UCSD-AML1 (cell line): ENCODE results near the gene CCDC12.

Source experiments
- DNase-seq: peaks from one replicate; lab custom pipeline; 2025; ENCODE audit not compliant: unreplicated experiment; lab: John Stamatoyannopoulos, UW

The CCDC12 gene

DNA sequence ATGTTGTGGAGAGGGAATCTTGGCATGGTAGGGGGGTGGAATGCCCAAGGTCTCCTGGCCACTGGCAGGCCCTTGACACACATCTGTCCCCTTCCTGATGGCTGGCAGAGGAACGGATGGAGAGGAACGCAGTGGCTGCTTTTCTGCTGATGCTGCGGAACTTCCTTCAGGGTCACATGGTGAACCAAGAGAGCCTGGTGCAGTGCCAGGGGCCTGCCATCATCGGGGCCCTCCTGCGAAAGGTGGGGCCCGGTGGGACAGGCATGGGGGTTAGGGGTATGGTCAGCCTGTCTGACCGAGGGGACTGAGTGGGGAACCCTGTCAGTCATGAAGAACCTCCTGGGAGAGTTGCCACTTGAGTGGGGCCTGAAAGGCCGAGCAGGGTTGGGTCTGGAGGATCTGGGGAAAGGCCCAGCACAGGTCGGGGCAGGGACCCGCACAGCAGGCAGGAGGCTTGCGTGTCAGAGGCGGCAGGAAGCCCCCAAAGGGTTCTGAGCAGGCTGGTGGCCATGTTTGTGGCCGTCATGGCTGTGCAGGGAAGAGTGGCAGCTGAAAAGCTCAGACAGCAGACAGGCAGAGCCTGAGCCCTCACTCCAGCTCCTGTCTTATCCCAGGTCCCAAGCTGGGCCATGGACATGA lies 21.0 kb upstream of the CCDC12 start:
- no peak for DNase-seq

DNA sequence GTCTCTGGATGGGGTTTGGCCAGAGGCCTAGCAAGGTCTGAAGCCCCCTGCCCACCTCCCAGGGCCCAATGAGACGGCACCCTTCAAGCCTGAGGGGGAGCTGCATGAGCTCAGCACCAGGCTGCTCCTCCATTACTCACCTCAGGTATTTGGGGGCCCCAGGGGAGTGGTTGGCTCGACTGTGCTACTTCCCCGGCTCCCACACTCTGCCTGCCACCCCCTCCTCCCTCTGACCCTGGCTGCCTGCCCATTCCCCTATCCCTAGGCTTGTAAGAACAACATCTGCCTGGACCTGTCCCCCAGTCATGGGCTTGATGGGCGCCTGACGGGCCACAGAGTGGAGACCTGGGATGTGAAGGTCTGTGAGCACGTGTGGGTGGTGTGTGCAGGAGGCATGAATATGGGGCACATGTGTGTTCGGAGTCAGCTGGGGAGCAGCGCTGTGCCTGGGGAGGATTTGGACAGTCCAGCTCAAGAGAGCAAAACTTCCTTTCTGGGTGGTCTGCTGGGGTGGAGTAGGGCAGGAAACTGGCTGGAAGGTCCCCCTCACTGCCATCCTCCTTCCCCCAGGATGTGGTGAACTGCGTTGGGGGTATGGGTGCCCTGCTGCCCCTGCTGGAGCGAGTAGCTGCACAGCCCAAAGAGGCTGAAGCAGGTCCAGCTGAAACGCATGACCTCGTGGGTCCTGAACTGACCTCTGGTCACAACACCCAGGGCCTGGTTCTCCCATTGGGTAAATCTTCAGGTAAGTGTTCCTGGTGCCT lies 20.3 kb upstream of the CCDC12 start:
- no peak for DNase-seq

DNA sequence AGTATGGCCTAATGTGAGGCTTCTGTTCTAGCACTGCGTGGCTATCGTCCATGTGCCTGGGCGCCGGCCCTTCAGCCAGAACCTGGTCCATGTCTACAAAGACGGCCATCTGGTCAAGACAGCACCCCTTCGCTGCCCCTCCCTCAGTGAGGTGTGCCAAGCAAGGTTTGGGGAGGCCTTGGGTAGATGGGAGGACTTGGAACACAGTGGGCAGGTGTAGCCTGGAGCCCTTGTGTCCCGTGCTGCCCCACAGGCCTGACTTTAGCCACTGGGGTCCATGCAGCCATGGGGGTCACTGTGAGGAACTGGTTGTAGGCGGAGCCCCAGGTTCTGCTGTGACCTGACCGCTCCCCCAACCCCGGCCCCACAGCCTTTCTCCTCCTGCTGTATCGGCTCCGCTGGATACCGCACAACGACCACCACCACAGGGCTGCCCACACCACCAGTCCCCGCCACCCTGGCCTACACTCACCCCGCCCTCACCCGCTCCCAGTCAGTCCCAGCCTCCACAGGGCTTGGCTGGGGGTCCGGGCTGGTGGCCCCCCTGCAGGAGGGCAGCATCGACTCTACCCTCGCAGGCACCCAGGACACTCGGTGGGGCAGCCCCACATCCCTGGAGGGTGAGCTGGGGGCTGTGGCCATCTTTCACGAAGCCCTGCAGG lies 19.5 kb upstream of the CCDC12 start:
- no peak for DNase-seq

DNA sequence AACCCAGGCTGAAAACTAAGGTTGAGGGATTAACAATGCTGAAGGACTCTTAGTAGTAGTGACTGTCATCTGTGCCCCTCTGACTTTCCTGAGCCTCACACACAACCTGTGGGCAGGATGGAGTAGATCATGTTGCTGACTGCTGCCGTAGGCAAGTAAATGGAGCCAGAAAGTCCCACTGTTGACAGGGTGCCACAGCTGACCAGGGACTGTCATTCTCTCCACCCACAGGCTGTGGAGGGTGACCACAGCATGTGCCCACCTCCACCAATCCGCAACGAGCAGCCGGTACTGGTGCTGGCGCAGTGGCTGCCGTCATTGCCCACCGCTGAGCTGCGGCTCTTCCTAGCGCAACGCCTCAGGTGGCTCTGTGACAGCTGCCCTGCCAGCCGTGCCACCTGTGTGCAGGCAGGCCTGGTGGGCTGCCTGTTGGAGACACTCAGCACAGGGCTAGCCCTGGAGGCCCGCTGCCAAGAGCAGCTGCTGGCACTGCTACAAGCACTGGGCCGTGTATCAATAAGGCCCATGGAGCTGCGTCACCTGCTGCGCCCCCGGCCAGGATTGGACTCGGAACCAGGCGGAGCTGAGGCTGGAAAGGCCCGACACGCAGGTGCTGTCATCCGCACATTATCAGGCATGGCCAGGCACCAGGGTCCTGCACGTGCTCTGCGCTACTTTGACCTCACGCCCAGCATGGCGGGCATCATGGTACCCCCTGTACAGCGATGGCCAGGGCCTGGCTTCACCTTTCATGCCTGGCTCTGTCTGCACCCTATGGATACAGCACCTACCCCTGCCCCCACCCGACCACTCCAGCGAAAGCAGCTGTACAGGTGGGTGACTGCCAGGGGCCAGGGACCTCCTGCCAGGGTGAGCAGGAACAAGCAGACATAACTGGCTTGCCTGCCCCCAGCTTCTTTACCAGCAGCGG lies 18.5 kb upstream of the CCDC12 start:
- no peak for DNase-seq

DNA sequence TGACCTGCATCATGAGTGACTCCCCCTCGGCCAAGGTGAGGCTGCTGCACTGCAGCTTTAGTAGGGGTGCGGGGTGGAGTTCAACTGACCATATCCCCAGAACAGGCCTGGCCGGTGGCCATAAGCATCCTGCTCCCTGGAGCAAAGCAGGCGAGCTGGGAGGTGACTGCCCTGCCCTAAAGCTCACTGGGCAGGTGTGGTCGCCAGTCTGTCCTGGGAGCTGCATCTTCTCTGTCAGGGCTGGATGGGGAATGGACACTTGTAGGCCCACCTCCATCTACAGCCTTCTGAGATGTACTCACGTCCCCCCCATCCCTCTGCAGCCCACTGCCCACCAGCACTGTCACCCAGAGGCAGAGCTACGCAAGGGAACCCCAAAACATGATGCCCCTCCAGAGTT lies 17.4 kb upstream of the CCDC12 start:
- DNase-seq, result no peak

DNA sequence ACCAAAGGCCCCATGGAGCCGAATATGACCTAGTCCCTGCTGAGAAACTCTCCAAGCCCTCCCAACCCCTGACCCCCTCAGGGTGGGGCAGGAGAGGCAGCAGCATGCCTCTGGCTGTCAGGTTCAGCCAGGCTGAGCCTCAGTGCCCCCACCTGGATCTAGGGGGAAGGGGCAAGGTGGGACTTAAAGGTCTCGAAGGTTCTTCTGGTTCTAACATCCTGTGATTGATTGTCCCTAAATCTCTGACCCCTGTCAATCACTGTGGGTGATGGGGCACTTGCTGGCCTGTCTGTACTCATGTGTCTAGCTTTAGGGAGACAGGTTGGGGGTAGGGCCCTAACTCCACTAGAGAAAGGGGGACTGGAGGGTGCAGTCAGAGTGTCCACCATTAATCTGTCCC lies 16.7 kb upstream of the CCDC12 start:
- no peak for DNase-seq

DNA sequence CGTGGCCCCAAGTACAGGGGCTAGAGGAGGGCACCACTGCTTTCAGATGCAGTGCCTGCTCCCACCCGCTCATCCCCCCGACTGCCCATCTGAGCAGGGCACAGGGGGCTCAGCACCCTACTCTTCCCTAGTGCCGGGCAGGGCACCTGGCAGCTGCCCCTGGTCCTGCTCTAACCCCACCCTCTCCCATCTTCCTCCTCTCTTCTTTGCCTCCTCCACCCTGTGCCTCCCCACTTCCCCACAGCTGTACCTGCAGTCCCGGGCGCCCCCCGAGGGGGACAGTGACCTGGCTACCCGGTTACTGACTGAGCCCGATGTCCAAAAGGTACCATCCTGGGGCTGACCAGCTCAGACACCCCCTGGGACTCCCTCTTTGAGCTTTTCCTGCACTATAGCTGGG lies 15.7 kb upstream of the CCDC12 start:
- no peak for DNase-seq

DNA sequence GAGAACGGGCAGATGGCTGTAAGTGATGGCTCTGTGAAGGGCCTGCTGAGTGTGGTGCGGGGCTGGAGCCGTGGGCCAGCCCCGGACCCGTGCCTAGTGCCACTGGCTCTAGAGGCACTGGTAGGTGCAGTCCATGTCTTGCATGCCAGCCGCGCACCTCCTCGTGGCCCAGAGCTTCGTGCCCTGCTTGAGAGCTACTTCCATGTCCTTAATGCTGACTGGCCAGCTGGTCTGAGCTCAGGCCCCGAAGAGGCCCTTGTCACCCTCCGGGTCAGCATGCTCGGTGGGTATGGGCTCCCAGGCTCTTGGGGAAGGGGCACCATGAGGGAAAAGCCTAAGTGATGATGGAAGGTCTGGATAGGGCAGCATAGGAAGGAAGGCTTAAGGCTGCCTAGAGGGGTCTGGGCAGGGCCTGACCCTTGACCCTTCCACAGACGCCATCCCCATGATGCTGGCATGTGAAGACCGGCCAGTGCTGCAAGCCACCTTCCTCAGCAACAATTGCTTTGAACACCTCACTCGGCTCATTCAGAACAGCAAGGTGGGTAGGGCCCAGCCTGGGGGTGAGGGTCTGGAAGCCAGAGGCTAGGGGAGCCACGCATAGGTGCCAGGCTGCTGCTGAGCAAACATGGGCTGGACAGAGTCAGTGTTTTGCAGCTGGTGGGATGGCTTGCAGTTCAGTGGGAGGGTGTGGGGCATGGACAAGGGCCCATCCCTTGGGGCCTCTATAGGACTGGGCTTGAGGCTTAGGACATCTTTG lies 15.0 kb upstream of the CCDC12 start:
- no peak for DNase-seq

DNA sequence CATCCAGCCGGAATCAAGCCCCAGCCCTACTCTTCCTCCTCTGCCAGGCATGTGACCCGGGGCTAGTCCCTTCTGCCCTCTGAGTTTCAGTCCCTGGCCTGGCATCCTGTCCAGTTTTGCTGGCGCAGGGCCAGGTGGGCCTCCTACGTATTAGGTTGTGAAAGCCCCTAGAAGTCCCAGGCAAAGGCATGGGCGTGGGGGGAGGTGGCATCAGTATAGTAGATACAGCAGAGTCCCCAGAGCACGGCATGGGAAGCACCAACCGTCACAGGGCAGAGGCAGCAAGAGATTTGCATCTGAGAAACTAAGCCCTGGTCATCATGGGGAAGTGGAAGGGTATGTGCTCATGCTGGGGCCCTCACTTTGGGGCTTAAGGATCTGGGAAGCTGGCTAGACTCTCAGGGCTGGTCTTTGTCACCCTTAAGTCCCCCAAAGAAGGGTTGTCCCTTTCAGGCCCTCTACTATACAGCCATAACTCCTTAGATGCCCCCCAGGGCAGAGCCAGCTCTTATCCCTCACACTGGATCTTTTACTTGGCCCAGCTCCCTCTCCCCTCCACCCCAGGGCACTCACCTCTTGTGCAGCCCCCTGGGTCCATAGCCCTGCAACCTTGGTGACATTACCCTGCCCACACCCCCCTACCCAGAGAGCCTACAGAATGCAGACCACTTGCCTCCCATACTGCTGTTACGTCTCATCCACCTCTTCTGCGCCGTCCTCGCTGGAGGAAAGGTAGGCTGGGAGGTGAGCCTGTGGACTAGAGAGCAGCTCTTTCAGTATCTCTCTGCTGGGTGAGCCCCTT lies 14.2 kb upstream of the CCDC12 start:
- no peak for DNase-seq

DNA sequence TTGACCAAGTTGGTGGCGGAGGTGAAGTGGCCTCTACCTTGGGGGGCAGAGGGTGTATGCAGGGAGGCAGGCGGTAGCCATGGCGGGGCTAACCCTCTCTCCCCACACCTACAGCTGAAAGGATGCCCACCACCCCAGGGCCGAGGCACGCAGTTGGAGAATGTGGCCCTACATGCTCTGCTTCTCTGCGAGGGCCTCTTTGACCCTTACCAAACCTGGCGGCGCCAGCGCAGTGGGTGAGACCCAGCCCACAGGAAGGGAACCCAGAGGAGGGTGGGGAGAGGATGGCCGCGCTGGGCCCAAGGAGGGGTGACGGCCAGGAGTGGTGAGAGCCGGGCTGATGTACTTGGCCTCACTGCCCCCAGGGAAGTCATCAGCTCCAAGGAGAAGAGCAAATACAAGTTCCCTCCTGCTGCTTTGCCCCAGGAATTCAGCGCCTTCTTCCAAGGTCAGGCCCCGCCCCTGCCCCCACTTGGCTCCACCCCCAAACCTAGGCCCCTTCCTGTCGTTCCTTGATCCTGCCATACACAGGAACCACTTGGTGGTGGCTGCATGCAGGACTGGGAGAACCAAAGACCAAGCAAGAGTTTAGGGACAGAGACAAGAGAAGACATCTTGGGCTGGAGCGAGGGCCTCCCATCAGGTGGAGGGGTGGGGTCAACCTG lies 12.7 kb upstream of the CCDC12 start:
- DNase-seq, result peak; percentile 80

DNA sequence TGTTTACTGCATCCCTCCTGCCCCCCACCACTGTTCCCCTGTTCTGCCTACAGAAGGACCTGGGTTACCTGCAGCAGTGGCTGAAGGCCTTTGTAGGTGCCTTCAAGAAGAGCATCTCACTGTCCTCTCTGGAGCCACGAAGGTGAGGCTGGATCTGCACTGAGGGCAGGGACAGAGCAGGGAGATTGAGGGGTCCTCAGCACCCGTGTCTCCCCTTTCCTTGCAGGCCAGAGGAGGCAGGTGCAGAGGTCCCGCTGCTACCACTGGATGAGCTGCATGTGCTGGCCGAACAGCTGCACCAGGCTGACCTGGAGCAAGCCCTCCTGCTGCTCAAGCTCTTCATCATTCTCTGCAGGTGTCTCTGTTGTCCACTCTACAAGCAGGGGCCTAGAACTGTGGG lies 12.1 kb upstream of the CCDC12 start:
- DNase-seq, result no peak

DNA sequence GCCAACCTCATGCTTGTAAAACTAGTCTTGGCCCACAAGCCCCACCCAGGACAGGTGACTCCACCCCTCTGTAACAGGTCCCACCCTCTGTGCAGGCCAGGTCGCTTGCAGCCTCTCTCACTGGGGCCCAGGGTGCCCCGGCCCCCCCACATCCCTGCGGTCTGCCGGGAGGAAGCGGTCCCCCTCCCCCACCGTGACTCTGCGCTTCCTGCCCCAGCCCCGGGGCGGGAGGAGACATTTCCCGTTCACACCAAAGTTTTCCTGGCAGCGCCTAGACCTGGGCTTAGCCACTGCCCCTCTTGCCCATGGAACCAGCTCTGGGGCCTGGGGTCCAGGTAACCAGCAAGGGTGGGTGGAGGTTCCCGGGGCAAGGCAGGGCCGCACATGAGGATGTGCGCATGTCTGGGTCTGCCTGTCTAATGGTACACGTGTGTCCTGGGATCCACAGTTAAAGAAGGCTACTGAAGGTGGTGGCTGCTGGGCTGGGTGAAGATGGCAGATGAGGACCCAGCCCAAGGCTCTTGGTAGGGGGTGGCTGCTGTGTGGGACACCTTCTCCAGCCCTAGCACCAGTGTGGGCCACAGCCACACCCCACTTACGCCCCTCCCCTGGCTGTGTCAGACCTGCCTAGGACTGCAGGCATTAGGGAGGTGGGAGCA lies 11.3 kb upstream of the CCDC12 start:
- DNase-seq, result peak; percentile 97

DNA sequence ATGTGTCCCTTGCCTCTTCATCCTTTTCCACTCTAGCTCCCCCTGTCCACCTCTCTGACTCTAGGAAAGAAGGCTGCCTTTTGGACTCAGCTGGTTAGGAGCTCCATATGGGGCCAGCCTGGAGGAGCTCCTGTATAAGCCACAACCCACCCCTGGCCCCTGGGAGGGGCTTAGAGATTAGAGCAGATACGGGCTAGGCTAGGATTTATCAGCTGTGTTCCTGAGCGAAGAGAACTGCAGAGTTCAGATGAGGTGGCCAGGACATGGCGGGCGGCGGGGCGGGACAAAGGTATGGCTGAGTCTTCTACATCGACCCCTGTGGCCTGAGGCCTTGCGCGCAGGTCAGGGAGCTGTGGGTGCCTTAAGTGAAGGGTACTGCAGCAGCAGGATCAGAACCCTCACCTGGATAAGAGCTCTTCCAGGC lies 10.8 kb upstream of the CCDC12 start:
- DNase-seq, result peak; percentile 82

DNA sequence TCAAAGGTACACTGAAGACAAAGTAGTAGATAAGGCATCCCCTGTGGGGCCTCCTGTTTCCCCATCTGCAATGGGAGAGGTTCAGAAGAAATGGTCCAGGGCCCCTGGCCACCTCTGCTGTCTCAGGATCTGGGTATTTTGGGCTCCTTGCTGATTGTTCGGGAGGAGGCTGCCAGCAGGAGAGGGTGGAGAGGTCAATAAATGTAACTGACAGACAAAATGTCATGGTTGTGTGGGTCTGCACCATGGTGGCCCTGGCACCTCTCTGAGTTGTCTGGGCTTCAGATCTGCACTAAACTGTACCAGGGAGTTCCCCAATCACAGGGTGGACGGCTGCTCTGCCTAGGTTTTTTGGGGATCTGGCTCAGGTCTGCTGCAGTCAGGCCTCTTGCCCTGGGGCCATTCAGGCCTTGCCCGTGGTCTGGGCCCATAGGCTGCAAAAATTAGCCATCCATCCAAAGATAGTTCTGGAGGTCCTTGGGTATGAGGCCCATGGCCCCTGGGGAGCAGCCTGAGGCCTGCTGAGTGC lies 10.3 kb upstream of the CCDC12 start:
- DNase-seq, result no peak

DNA sequence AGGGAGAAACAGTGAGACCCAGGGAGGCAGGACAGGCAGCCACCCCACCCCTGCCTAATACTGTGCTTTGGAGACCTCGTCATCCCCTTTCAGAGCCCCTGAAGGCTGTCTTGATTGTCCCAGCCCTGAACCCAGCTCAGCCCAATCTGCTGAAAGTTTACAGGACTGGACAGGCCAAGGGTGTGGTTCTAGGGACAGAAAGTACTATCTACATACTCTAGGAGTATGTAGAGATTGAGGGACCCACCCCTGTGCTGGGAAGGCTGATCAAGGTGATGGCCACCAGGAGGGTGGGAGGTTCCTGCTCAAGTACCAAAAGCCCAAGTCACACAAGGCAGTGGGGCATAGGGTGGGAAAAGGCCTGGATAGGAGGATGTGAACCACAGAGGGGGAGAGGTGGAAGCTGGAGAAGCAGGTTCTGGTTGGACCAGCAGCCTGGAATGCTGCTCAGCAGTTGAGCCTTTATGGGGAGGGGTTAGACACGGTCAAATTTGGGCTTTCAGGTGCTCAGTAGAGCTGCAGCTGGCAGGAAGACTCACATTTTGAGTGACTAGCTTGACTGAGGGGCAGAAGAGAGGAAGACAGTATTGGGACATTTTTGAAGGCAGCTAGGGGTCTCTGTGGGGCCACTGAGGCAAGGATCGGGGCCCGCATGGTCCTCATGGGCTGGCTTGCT lies 9.6 kb upstream of the CCDC12 start:
- no peak for DNase-seq

DNA sequence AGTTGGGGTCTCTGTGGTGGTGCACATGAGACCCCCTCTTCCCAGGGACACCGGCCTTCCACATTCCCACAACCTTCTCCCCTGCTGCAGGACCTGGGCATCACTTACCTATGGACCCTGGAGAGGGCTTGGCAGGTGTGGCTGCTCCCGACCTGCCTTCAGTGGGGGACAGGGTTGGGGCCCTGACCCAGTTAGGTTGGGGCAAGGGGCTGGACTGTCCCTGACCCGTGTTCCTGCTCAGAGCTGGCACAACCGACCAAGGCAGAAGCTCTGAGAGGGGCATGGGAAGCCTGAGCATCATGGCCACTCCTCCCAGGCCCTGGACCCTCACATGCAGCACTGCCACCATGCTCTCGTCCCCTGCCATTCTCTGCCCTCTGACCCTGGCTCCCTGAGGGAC lies 9.0 kb upstream of the CCDC12 start:
- no peak for DNase-seq

DNA sequence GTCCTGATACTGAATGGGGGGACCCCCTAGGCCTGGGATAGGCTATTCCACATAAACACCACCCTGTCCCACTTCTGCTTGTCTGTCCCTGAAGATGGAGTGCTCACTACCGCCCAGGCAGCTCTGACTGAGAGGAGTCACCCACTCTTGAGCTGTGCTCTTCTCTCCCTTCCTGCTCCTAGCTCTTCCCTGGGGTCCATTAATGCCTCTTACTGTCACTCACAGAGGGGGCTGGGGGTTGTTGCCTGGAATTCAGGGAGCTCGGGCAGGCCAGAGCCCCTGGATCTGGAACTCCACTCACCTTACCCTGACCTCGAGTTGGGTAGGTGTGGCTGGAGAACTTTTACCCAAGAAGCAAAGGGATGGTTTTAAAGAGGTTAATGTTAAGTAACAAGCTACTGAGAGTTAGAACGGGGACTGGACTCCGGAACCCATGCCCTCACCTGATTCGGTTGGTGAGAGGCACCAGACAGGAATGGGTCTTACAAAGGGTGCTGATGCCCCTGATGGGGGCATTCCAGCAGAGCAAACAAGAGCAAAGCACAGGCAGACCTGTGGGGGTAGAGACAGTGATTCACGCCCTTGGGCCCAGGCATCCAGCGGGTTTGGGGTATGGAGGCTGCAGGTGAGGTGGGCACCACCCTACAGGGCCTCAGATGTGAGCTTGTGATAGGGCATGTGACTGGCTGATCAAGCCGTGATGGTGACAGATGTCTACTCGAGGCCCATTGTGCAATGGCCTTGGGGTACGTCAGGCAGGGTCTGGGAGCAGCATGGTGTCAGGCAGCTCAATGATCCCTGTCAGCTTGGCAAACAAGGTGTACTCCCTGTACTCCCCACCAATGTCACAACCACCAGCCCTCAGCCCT lies 8.3 kb upstream of the CCDC12 start:
- no peak for DNase-seq
